ELR (cell line): ENCODE measurements around the gene GHR.
"Not testable (repeated sequence)": the region's sequence is repeated elsewhere in the genome, so short reads cannot be mapped to it uniquely, and the experiment has no call there.

ENCODE experiments used
- DNase-seq: peaks from one replicate; pipeline ENCODE4 v3.0.0-alpha.2; 2015; ENCODE audit warnings: low read depth

GHR gene

DNA sequence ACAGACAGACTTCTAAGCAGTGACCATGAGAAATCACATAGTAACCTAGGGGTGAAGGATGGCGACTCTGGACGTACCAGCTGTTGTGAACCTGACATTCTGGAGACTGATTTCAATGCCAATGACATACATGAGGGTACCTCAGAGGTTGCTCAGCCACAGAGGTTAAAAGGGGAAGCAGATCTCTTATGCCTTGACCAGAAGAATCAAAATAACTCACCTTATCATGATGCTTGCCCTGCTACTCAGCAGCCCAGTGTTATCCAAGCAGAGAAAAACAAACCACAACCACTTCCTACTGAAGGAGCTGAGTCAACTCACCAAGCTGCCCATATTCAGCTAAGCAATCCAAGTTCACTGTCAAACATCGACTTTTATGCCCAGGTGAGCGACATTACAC lies 295.4 kb downstream of the GHR start:
- DNase-seq, result peak; percentile 40

DNA sequence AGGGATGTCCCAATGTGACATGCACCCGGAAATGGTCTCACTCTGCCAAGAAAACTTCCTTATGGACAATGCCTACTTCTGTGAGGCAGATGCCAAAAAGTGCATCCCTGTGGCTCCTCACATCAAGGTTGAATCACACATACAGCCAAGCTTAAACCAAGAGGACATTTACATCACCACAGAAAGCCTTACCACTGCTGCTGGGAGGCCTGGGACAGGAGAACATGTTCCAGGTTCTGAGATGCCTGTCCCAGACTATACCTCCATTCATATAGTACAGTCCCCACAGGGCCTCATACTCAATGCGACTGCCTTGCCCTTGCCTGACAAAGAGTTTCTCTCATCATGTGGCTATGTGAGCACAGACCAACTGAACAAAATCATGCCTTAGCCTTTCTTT lies 295.8 kb downstream of the GHR start:
- peak; percentile 6 for DNase-seq

DNA sequence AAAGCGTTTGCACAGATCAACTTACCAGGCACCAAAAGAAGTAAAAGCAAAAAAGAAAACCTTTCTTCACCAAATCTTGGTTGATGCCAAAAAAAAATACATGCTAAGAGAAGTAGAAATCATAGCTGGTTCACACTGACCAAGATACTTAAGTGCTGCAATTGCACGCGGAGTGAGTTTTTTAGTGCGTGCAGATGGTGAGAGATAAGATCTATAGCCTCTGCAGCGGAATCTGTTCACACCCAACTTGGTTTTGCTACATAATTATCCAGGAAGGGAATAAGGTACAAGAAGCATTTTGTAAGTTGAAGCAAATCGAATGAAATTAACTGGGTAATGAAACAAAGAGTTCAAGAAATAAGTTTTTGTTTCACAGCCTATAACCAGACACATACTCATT lies 297.0 kb downstream of the GHR start:
- no peak for DNase-seq

DNA sequence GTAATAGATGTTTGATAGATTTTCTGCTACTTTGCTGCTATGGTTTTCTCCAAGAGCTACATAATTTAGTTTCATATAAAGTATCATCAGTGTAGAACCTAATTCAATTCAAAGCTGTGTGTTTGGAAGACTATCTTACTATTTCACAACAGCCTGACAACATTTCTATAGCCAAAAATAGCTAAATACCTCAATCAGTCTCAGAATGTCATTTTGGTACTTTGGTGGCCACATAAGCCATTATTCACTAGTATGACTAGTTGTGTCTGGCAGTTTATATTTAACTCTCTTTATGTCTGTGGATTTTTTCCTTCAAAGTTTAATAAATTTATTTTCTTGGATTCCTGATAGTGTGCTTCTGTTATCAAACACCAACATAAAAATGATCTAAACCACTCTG lies 298.2 kb downstream of the GHR start:
- no peak for DNase-seq

DNA sequence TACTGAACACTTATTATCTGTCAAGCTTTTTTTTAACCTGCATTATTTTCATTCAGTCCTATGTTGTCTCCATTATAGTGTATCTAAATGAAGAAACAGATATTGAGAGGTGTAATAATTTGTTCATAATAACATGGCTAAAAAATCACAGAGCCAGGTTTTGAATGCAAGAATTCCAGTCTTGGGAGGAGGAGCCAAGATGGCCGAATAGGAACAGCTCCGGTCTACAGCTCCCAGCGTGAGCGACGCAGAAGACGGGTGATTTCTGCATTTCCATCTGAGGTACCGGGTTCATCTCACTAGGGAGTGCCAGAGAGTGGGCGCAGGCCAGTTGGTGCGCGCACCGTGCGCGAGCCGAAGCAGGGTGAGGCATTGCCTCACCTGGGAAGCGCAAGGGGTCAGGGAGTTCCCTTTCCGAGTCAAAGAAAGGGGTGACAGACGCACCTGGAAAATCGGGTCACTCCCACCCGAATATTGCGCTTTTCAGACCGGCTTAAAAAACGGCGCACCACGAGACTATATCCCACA lies 311.4 kb downstream of the GHR start:
- not testable (repeated sequence) for DNase-seq

DNA sequence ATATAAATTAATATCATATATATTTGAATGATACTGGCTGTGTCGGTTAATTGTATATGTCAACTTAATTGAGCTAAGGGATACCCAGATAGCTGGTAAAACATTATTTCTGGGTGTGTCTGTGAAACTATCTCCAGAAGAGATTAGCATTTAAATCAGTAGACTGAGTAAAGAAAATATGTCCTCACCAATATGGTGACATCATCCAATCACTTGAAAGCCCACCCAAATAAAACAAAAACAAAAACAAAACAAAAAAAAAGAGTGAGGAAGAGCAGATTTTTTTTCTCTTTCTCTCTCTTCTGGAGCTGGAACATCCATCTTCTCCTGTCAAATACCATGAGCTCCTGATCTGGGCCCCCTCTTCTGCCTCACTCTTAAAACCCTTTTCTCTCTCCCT lies 317.7 kb downstream of the GHR start:
- DNase-seq, result no peak

DNA sequence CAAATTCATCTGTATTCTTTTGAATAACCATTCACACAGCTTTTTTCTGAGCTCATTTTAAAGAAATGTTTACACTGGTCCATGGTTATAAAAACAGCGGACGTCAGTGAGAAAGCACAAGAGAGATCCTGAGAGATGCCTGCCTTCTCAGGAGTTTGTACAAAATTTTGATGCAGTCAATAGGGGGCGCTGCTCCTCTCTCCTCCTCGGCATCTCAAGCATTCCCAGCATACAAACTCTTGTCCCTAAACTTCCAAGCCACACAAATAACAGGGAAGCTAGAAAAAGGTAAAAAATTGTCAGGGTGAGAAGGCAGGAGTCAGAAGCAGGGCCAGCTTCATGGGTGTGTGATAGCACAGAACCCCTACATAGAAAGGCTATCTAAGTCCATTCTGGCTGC lies 322.2 kb downstream of the GHR start:
- DNase-seq, result peak; percentile 10

DNA sequence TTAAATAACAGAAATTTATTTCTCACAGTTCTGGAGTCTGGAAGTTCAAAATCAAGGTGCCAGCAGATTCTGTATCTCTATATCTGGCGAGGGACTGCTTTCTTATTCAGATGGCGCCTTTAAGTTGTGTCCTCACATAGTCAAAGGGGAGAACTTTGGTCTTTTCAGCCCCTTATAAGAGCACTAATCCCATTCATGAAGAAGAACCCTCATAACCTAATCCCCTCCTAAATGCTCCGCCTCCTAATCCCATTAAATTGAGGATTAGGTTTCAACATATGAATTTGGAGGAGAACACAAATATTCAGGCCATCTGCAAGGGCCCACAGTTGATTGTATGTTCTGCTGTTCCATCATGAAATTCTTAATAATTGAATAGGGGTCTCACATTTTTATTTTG lies 322.6 kb downstream of the GHR start:
- DNase-seq, result no peak

DNA sequence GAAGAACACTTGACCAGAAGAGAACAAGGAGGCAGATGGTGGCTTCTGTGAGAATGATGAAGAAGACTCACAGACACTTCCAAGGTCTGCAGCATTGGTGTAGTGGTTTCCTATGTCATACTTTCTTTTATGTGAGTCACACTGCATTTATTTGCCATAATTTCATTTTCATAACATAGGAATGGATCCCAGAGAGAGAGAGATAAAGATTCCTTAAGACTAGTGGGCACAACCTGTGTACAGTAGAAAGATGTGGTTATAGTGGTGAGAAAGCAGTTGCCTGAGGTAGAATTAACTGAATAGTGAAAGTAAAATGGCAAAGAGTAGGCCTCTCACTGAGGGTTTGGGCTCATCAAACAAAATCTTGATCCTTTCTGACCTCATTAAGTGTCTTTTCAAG lies 325.8 kb downstream of the GHR start:
- peak; percentile 4 for DNase-seq

DNA sequence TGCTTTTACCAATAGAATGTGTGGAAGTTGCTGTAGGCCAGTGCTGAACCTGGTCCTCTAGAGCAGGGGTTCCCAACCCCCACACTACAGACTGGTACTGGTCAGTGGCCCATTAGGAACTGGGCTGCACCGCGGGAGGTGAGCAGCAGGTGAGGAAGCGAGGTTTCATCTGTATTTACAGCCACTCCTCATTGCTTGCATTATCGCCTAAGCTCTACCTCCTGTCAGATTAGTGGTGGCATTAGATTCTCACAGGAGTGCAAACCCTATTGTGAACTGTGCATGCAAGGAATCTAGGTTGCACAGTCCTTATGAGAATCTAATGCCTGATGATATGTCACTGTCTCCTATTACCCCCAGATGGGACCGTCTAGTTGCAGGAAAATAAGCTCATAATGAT lies 327.3 kb downstream of the GHR start:
- no peak for DNase-seq

DNA sequence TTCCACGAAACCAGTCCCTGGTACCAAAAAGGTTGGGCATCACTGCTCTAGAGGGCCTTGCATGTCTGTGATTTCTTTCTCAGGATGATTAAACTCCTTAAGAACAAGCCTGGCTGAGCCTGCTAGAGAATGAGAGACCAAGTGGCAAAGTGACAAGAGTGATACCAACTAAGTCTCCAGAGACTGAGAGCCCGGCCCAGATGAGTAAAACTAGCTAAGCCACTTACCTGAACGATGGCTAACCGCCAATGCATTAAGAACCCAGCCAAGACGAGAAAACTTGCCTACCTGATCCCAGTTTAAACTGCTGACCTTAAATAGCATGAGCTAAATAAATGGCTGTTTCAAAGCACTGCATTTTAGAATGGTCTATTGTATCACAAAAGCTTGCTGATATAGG lies 327.8 kb downstream of the GHR start:
- DNase-seq, result no peak

DNA sequence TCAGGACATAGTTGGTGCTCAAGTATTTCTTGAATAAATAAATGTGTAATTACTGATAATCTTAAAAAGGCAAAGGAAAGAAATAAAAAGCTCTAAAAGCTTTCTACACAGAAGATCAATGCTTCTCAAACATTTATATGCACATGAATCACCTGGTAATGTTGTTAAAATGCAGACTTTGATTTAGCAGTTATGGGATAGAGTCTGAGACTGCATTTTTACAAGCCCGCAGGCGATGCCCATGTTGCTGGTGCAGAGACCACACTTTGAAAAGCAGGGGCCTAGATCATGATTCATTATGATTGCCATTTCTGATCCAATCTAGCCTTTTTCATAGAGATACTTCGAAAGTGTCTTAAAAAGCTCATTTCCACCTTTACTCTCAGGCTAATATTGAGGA lies 329.9 kb downstream of the GHR start:
- no peak for DNase-seq

DNA sequence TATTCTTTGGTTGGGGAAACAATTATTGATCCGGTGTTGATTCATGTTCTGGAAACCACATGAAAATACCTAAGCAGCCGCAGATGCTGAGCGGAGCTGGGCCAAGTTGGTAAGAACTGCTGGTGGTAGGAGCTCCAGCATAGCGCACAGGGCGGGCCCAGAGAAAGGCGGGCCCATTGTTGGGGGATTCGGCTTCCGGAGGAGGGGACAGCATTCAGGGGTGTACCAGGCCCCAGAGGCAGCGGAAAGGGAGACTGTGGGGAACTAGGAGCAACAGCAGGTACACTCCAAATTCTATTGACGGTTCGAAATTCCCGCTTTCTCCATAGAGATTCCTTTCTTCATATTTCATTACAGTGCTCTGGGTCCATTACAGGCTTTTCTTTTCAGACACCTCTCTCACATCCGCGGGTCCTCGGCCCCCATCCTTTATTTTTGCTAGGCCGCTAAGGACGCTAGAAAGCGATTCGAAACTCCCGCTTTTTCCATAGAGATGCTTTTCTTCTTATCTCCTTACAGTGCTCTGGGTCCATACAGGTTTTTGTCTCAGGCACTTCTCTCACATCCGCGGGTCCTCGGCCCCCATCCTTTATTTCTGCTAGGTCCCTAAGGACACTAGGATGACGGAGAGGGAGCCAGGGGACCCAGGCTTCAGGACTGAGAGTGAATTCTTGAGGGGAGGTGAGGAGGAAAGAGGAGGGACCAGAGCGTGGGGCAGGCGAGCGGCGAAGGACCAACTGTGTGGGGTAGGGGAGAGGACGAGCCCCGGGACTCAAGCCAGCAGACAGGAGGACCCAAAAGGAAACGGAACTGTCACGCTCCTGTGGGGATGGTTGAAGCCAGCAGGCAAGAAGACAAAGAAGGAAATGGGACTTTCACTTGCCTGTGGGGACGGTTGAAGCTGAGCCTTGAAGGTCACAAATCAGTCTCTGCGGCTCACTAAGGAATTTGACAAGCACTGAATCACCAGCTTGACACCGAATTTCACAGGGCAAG lies 333.7 kb downstream of the GHR start, which contains the start of gene CCDC152:
Gene CCDC152, plus strand, starts transcription at position 213 of the 996 bp plus-strand sequence. CDS start 2,304 bp downstream, outside the sequence.
- DNase-seq, result peak; percentile 17

DNA sequence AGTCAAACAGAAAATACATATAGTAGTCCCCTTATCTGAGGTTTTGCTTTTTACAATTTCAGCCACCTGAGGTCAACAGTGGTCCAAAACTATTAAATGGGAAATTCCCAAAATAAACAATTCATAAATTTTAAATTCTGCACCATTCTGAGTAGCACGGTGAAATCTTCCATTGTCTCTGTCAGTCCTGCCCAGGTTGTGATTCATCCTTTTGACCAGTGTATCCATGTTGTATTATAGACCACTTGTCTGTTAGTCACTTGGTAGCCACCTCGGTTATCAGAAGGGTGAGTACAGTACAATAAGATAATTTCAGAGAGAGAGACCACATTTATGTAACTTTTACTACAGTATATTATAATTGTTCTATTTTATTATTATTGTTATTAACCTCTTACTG lies 336.2 kb downstream of the GHR start:
- DNase-seq, result no peak

DNA sequence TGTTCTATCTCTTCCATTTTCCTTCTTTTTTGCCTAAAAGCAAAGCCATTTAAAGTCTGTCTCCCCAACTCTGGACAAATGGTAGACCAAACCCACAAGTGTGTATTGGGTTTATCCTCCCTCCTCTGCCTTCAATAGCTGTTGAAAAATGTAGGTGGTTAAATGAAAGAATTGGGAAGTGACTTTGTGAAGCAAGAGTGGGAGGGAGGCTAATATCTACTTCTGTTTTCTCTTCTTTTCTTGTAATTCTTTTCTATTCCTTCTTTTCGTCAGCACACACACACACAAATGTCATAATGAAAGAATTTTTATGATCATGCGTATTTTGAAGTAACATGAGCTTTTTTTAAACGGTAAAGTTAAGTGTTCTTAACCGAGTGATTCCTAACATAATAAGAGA lies 337.2 kb downstream of the GHR start:
- DNase-seq, result no peak

DNA sequence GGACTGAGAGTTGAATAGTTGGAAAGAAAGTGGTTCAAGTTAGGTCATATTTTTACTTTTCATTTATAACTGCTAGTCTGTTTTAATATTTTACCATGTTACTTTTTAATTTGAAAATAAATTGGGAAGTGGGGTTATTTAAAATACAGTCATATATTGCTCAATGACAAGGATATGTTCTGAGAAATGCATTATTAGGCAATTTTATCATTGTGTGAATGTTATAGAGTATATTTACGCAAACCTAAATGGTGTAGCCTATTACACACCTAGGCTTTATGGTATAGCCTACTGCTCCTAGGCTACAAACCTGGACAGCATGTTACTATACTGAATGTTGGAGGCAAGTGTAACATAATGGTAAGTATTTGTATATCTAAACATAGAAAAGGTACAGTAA lies 338.6 kb downstream of the GHR start:
- DNase-seq, result no peak

DNA sequence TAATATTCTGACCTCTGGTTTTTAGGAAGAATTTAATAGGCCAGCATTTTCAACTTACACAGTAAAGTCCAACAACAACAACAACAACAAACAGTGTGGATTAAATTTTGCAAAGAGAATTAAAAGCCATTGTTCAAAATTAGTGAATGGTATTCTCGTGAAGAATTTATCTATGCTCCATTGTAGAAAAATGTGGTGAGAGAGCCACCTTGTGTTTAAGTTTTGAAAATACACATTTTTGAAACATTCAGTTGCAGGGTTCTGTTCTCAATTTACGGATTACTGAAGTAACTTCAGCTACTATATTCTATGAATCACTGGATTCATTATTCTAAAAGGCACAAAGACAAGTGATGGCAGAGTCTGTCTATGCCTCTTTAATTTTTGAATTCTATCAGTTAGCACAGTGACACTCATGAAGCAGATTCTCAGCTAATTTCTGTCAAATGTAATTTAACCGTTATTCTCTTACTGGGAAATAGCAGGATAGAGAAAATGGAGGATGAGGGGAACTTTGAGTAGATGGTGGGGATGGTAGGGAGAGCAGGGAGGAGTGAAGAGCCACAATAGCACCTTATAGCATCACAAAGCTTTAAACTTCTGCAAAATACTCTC lies 344.4 kb downstream of the GHR start:
- DNase-seq, result peak; percentile 44

DNA sequence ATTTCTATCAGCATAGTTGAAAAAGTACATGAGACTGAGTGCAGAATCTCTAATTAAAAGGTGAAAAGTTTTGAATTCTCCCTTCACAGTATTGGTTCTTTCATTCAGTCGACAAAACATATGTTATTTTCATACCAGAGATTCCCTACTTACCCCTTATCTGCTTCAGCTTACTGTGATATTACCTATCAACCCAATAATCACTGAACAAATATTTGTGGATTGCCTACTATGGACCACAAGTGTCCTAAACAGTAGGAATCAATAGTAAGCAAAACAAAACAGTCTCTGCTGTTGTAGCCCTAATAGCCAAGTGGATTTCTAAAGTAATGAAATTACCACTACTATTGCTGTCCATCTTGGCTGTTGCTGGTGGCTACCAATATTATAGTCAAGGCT lies 344.9 kb downstream of the GHR start:
- DNase-seq, result no peak

DNA sequence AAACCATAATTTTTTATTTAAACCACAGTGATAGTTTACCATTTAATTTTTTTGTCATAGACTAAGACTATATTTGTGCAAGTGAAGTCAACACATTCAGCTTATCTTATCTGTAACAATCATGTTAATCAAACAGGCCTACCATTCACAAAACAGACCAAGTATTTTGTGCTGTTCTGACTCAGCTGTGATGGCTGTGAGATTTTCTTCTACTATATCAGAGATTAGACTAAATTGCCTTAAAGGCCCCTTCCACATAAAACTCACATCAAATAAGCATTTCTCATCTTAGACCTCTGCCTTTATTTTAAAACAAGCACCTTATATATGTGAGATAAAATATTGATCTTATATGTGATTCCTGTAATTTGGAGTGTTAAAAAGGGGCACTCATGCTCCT lies 346.8 kb downstream of the GHR start:
- no peak for DNase-seq
